HepG2 (cell line): ENCODE results near the gene GRB7.

Experiments used
- ATF3 ChIP-seq: sonication (generic); formaldehyde crosslinking; IDR thresholded peaks from 2 replicates; pipeline ENCODE4 v1.4.0; 2020; ENCODE audit warnings: missing genetic modification reagents
- ATF7-NPFF ChIP-seq: sonication (generic); formaldehyde crosslinking; IDR thresholded peaks from 2 replicates; pipeline ENCODE4 v1.8.1; 2023; ENCODE audit warnings: mild to moderate bottlenecking, low read depth, missing genetic modification reagents, moderate library complexity
- CTCF ChIP-seq: sonication (generic); formaldehyde crosslinking; IDR thresholded peaks from 2 replicates; pipeline ENCODE4 v1.5.0; 2020; ENCODE audit warnings: mild to moderate bottlenecking, missing genetic modification reagents, moderate library complexity
- HCFC1 ChIP-seq: fragments of 150-350 bp; IDR thresholded peaks from 2 replicates; pipeline ENCODE4 v1.6.1; 2014; ENCODE audit warnings: low read depth, low read length
- POLR2A ChIP-seq, 2 experiments: IDR thresholded peaks; 2 replicates each; pipeline ENCODE4 v1.6.1; 2011; ENCODE audit warnings: low read depth in 2 of 2, low read length in 2 of 2, mild to moderate bottlenecking in 1 of 2, moderate library complexity in 1 of 2; ENCODE audit not compliant: insufficient read depth in 1 of 2
- REST ChIP-seq, 2 experiments: IDR thresholded peaks; 2 replicates each; pipeline ENCODE4 v1.6.1; 2011 to 2012; ENCODE audit warnings: low read length in 2 of 2, borderline replicate concordance in 1 of 2, low read depth in 1 of 2, mild to moderate bottlenecking in 1 of 2, moderate library complexity in 1 of 2
- TBX3 ChIP-seq: fragments of 450-650 bp; IDR thresholded peaks from 2 replicates; pipeline ENCODE4 v1.6.1; 2017; ENCODE audit warnings: antibody characterized with exemption, mild to moderate bottlenecking, inconsistent platforms, borderline replicate concordance
- ZNF740 ChIP-seq: sonication (generic); formaldehyde crosslinking; IDR thresholded peaks from 2 replicates; pipeline ENCODE4 v1.4.0; 2020; ENCODE audit warnings: missing genetic modification reagents

GRCh38 chr17:39730095-39730921 is 7.4 kb upstream of the GRB7 start, which contains the start of gene MIEN1:
- TF ChIP-seq REST (IDR thresholded peaks at IDR 0.05; ENCODE audit: borderline replicate concordance in 1 of 2, low read depth in 1 of 2, low read length in 2 of 2) (no peak), CTCF (CRISPR knock-in tag) (peak; percentile 93), ATF7-NPFF (CRISPR knock-in tag) (no peak), TBX3 (no peak; the same call in 1 of the 2 replicates), ZNF740 (no peak), HCFC1 (peak; percentile 47; the same call in 1 of the 2 replicates), ATF3 (peak; percentile 66; the same call in 1 of the 2 replicates), POLR2A (IDR thresholded peaks at IDR 0.05; ENCODE audit: insufficient read depth in 1 of 2, low read depth in 2 of 2, low read length in 2 of 2) (peak; percentile 56 to 84)
